ENCODE data around the gene TAS1R1.

Gene TAS1R1

DNA sequence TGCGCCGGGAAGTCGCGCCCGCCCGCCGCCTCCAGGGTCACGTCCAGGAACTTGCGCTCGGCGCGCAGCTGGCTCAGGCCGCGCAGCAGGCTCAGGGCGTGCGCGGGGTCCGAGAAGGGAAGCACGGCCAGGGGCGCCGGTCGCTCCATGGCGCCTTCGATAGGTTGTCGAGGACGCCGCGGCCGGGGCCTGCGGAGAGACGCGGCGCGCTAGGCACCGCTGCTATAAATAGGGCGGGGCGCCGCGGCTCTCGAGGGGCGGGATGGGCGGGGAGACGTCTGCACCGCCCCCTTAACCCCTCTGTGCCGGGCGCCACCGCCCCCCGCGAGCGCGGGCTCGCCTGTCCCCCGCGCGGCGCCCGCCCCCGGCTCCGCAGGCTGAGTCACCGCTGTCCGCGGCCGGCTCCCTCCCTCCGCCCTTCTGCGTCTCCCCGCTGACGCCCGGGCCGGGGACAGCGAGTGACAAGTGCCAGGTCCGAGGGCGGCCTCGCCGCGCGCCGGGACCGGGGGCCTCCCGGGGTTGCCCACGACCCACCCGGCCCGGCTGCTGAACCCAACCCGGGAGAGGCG lies 47.6 kb downstream of the TAS1R1 start, which contains the start of gene KLHL21:
Gene KLHL21, minus strand, starts transcription at position 201 of the 569 bp plus-strand sequence. Its CDS starts 52 bp downstream, at position 149.
- peak; percentile 71 to 79 for DNase-seq (ENCODE audit: low read depth in 1 of 2, low spot score in 1 of 2)

DNA sequence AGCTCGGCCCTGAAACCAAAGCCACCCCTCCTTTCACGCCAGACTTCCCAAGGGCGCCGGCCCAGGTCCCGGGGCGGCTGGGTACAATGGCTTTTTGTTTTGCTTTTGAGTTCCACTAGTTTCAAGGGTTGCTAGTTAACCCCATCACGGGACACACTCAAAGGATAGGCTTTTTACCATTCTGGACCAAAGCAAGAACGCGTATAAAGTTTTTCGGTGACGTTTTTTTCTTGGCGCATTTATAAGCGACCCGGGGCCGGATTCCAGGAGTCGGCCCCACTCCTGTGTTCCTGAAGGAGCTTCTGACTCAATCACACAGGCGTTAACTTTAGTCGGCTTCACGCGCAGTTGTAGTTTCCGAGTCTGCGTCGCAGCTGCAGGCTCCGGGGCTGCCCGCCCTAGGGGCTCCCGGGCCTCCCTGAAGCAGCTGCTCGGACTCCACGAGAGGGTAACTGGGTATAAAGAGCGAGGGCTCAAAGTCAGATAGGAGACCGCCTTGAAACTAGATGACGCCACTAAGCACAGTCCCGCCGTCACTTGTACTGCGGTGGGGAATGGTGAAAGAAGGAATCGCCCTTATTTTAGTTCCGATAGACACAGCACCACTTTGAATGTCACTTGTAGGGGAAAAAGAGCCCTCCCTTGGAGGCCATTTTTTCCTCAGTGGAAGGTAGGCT lies 48.3 kb downstream of the TAS1R1 start:
- peak; percentile 49 to 52 for DNase-seq (ENCODE audit: low read depth in 1 of 2, low spot score in 1 of 2)

DNA sequence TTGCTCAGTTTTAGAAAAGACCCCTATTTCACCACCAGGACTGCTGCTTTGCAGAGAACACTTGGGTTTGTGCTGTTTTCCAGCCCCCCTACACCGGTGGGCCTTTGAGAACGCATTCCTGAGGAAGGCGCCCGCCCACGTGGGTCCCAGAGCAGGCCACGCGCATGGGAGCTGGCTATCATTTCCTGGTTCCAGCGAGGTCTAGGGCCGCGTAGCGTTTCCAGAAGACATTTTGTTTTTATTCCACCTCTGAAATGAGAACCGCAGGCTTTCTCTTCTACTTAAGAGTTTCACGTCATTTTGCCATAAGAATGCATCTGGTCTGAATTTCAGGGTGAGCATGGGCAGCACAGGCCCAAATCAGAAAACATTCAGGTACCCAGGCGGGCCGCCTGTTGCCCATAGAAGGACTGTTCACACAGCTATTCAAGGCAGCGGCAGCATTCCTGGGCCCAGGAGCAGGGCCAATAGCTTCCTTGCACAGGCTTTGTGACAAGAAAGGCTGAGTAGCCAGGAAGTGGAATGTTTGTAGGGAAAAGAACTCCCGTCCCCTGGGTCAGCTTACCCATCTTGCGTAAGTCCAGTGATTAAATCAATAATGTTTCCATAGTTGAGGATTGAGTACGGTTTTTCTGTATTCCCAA lies 48.9 kb downstream of the TAS1R1 start:
- no peak for DNase-seq (ENCODE audit: low read depth in 1 of 2, low spot score in 1 of 2)

DNA sequence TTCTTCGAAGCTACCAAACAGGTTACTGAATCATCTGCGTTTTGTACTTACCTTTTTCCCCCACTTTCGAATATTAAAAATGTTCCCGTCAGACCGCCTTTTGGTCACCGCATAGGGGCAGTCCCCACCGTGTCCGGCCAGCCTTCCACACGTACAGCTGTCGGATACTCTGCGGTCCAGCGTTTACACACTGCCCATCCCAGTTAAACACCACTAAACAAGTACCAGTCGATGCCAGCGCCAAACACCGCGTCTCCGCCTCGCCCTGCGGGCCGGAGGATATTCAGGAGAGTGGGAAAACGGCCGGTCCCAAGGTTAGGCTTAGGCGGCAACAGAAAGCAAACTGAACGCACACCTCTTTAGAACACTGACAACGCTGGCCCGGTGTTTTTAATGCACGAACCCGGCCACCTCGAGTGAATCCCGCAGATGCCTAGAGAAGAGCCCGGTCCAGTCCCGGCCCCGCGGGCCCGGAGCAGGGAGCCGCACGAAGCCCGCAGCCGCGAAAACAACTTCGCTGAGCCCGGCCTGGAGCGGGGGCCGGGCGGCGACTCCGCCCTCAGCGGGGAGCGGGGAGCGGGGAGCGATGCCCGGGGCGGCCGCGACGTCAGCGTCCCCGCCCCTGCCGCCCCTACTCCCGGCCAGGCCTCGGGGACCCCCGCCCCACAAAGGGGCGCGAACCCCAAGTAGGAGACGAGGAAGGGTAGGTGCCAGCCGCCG lies 57.7 kb downstream of the TAS1R1 start:
- DNase-seq (ENCODE audit: low read depth in 1 of 2, low spot score in 1 of 2), result no peak

DNA sequence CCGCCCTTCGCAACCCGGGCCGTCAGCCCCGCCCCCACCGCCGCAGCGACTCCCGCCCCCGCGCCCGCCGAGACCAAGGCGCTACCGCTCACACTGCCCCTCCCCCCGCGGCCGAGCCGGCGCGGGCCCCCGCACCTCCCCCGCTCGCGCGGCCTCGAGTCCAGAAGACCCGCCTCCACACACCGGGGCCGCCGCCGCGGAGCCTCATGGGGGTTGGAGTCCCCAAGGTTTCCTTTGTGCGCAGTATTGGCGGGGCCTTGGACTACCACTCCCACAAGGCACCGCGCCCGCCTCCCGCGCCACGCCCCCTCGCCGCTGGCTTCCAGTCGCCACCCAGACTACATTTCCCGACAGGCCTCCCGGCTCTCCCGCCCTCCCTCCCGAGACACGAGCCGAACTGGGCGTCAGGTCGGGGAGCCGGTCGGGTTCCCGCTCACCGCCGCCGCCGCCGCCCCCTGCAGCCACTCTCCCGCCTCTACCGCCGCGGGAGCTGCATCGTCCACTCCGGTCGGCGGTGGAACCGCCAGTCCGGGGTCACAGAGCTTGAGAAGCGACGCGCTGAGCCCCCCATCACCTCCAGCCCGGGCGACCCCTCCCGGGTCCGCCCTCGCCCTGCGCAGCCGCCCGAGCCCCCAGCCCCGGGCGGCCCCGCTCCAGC lies 58.4 kb downstream of the TAS1R1 start, which contains the start of gene PHF13:
Gene PHF13, plus strand, starts transcription at position 371 of the 658 bp plus-strand sequence. CDS start 336 bp downstream, outside the sequence.
- DNase-seq (ENCODE audit: low read depth in 1 of 2, low spot score in 1 of 2), result peak; percentile 99 to 100

DNA sequence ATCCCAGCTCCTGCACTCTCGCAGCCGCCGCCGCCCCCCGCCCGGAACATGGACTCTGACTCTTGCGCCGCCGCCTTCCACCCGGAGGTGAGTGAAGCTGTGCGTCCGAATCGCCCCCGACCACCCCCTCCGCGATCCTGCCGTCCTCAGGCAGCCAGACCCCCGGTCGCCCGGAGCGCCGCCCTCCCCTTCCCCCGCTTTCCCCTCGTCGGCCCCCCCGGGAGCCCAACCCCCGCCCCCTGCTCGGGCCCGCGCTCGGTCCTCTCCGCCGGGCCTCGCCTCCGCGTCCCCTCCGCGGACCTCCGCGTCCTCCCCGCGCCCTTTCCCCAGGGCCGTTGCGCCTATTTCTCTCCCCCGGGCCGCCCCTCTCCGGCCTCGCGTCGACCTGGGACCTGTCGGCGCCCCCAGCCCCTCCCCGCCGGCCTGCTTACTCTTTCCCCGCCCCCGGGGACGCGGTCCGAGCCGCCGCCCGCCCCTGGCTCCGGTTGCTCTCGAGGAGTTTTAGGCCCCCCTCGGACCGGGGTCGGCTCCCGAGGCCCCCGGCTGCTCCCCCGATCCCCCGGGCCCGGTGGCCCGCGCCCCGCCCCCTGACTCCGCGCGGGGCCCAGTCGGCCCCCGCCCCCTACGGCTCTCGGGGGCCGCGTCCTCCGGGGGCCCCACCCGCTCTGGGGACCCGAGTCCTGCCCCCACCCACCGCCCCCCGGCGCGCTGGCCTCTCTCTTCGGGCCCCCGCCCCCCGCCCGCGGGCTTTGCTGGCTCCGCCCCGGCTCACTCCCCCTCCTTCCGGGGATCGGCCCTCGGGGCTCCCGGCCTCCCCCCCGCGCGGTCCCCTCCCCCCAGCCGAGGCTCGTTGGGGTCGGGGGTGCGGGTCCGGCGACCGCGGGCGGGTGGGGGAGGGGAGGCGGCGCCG lies 59.2 kb downstream of the TAS1R1 start:
- no peak for DNase-seq (ENCODE audit: low read depth in 1 of 2, low spot score in 1 of 2)

DNA sequence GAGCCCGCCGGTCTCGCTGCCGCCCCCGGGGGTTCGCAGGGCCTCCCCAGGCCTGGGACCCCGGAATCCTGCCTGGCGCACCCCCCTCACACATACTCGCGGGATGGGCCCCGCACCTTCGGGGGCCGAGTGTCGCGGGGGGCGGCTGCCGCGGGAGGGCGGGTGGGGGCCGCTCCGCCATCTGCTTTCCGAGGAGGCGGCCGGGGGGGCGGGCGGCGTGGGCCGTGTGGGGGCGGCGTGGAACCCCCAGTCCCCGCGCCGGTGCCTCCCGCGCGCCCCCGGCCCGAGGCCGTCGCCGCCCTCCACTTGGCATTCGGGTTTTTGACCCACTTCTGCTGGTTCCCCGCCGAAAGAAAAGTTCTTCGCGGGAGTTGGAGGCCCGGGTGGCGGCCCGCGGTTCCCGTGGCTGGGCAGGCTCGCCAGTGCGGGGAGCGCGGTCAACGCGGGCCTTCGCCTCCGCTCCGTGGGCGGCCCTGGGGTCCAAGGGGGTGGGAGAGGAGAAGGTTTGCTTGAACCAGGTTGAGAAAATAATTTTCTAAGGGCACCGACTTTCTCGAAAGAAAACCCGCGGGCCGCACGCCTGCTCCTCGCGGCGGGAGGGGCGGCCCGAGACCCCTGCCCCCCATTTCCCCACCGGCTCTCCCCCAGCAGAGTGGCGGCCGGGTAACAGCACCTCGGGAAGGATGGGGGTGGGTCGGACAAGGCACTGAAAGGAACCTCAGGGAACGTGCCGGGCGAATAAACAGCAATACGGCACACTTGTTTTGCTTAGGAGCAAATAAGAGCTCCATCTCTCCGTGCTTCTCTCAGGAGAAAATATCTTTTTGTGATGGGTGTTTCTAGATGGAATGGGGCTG lies 60.0 kb downstream of the TAS1R1 start:
- no peak for DNase-seq (ENCODE audit: low read depth in 1 of 2, low spot score in 1 of 2)

DNA sequence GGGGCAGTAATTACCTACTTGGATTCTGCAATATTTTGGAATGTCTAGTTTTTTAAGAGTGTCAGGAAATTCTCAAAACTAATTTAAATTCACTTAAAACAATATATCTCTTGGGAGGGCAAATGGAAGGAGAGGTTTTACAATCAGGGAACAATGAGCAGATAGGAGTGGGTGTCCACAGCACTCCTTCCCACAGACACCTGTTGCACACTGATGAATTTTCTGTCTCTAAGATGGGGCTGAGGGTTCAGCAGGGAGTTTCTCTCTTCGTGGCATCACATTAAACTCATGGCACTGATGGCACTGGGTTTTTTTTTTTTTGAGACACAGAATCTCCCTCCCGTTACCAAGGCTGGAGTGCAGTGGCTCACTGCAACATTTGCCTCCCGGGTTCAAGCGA lies 63.9 kb downstream of the TAS1R1 start:
- no peak for DNase-seq (ENCODE audit: low read depth in 1 of 2, low spot score in 1 of 2)

DNA sequence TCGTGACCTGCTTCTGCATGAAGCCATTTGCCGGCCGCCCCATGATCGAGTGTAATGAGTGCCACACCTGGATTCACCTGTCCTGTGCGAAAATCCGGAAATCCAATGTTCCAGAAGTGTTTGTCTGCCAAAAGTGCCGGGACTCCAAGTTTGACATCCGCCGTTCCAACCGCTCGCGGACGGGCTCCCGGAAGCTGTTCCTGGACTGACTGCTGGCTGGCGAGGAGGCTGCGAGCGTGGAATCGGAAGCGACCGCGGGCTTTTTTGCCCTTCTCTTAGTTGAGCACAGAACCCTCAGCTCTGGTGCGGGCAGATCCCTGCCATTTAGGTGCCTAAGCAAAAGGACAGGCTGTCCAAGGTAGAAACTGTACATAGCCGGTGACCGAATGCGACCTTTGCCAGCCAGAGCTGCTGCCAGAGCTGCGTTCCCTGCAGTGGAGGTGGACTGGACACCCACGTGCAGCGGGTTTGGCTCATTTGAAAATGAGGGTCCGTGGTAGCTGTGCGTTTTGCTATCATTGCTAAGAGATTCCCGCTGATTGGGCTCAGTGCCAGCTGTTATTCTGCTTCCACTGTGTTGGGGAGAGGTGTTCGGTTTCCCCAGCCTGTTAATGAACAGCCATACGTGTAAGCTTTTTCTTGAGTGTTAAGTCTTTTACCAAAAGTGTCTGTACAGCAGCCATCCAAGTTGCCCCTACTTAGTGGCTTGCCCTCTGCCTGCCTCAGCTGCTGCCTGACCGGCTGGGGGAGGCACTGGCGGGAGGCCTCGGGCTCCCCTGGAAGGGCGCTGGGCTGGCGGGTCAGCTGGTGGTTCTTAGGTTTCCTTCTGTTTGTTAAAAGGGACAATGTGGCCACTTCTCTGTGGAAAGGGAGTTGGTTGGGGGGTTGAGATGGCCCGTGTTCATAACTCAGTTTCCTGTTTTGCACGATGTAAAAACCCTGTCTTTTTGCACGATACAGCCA lies 66.6 kb downstream of the TAS1R1 start:
- DNase-seq (ENCODE audit: low read depth in 1 of 2, low spot score in 1 of 2), result no peak

DNA sequence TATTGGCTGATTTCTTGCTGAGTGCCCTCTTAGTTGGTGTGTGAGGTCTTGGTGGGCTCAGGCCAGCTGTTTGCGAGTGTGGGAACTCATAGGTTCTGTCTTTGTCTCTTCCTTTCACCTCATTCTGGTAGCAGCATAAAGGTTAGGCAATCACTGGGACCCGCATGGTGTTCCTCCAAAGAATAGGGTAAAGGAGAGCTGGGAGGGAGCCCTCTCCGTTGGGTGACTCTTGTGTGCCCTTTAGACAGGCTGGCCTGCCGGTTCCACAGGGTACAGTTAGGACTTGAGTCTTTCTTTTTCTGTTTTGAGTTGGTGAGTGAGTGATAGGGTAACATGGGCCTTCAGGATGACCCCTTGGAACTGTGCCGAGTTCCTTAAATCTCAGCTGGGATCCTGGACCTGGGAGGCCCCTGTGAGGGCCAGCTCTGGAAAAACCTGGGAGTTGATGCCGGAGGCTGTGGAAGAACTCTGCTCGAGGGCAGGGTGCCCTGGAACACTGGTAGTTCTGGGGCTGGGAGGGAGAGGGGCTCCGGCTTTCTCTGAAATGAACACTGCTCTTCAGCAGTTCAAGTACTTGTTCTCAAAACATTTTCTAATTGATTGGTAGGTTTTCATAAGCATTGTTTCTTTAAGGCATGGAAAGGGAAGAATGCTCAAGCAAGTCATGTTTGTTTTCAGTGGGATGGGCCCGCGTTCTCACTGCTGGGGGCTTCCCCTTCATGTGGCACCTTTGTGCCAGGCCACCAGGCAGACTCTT lies 67.5 kb downstream of the TAS1R1 start:
- DNase-seq (ENCODE audit: low read depth in 1 of 2, low spot score in 1 of 2), result no peak

DNA sequence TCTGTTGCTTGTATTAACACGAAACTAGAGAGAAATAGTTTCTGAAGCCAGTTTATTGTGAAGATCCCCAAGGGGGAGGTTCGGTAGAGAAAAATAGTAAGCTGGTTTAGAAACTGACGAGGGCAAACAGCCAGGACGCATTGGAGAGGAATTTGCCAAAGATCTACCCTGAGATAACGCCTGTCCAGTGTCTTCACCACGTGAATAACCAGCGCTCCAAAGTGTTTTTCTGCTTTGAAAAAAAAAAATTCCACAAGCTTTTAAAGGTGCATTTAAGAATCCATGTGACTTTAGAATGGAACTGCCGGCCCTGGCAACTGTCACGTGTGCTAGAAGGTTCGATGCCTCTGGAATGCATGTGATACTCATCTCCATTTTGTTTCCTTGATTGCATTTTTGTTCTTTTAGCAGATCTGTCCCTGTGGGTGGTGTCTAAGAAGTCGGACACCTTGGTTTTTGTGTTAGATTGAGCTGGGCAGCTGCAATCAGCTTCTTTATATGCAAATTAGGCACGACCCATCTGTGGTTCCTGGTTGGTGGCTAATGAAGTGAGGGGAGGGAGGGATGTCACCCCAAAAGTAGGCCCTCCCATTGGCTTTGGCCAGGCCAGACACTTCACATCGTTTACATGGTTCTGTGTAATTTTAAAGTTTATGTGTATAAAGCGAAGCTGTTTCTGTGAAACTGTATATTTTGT lies 68.3 kb downstream of the TAS1R1 start:
- no peak for DNase-seq (ENCODE audit: low read depth in 1 of 2, low spot score in 1 of 2)

DNA sequence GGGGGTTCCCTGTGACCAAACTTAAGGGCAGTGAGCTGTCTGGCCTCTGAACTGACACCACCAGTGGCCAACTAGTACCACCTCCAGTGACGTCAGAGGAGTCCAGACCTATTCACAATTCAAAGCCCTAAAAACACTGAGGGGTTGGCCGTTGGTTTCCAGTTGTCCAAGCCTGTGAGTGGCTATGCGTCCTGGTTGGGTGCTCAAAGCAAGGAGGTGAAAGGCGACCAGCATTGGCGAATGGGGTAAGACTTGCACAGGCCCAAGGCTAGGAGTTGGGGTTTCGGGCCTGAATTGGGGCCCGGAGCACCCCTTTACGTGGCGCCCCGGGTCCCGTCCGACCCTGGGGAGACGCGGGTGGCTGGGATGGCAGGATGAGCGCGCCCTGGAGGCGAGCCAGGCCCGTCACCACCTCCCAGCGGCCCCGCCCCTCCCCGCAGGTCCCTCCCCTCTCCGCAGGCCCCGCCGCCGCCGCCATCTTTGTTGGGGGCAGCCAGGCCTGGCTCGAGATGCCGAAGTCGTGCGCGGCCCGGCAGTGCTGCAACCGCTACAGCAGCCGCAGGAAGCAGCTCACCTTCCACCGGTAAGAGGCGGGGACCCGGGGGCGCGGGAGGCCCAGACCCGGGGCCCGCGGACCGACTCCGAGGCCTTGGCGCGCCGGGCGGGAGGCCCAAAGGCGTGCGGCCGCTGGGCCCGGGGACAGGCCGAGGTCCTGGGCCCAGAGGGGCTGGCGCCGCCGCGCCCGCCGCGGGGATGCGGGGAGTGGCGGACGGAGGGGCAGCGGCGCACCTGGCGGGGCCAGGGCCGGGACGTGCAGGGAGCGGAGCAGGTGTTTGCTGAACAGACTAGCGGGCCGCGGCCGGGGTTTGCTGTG lies 69.8 kb downstream of the TAS1R1 start, which contains the start of gene THAP3:
Gene THAP3, plus strand, starts transcription at position 159 of the 874 bp plus-strand sequence. Its CDS starts 351 bp downstream, at position 510.
- peak; percentile 80 to 85 for DNase-seq (ENCODE audit: low read depth in 1 of 2, low spot score in 1 of 2)

DNA sequence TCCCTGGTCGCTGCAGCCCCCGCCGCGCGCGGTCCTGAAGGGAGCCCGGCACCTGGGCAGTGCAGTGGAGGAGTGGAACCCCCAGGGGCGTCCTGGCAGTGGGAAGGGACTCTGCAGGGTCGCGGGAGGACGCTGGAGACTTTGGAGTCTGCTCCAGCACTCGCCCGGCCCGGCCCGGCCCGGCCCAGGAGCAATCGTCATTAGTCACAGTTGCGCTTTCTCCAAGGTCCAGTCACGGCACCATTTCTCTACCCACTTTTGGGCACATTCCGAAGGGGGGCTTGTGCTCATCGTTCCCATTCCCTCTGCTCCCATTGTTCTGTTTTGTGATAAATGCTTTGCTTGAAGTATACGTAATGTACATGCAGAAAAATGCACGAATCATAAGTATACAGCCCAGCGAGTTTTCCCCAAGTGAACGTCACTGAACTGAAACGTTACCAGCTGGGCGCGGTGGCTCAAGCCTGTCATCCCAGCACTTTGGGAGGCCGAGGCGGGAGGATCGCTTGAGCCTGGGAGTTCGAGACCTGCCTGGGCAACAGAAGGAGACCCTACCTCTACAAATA lies 70.6 kb downstream of the TAS1R1 start:
- no peak for DNase-seq (ENCODE audit: low read depth in 1 of 2, low spot score in 1 of 2)

DNA sequence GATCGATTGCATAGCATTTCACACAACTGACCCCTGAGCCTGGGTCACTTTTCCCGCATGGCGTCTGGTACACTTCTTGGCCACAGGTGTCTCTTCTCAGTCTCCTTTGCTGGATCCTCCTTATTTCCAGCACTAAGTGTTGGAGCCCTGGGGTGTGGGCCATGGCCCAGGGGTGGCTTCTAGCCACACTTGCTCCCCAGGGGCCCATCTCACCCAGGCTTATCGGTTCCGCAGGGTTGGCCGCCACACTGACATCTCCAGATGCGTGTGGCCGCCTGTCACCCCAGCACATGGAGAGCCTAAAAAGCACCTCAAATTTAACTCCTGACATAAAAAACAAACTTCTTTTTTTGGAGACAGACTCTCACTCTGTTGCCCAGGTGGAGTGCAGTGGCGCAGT lies 71.9 kb downstream of the TAS1R1 start:
- DNase-seq (ENCODE audit: low read depth in 1 of 2, low spot score in 1 of 2), result no peak

DNA sequence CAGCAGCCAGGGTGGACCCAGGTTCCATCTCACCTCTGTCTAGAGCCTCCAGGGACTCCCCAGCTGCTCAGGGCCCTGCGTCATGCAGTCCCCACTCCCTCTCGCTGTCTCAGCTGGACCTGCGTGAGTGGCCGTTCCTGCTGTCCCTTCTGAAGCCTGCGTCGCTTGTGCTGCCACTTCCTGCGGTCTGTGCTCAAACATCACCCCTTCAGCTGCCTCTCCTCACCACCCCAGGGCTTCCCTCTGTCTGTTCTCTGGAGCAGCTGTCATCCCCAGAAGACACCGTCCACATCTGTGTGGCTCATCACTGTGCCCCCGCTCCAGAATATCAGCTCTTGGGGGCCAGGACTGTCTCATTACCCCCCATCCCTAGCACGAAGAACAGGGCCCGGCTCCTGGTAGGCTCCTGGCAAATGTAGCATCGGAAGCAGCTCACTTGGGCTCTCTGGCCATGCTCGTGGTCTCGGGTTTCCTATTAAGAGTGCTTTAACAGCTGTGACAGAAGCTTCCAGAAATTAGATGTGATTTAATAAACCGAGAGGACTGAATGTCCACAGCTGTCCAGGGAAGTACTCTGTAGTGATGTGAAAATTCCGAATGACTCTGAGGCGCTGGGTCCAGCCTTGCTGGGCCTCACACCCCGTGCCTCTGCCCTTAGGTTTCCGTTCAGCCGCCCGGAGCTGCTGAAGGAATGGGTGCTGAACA lies 72.9 kb downstream of the TAS1R1 start:
- no peak for DNase-seq (ENCODE audit: low read depth in 1 of 2, low spot score in 1 of 2)
